GM18502 (cell line): ENCODE data around the gene PKN1.

Experiments used
- ATAC-seq: cut with Tn5 transposase; IDR thresholded peaks from one replicate; pipeline ENCODE4 v1.9.1; 2021; ENCODE audit warnings: mild to moderate bottlenecking; ENCODE audit not compliant: unreplicated experiment, poor library complexity

Gene PKN1

GRCh38 chr19:14507704-14508542 is 74.8 kb downstream of the PKN1 start:
- ATAC-seq, result no peak

DNA sequence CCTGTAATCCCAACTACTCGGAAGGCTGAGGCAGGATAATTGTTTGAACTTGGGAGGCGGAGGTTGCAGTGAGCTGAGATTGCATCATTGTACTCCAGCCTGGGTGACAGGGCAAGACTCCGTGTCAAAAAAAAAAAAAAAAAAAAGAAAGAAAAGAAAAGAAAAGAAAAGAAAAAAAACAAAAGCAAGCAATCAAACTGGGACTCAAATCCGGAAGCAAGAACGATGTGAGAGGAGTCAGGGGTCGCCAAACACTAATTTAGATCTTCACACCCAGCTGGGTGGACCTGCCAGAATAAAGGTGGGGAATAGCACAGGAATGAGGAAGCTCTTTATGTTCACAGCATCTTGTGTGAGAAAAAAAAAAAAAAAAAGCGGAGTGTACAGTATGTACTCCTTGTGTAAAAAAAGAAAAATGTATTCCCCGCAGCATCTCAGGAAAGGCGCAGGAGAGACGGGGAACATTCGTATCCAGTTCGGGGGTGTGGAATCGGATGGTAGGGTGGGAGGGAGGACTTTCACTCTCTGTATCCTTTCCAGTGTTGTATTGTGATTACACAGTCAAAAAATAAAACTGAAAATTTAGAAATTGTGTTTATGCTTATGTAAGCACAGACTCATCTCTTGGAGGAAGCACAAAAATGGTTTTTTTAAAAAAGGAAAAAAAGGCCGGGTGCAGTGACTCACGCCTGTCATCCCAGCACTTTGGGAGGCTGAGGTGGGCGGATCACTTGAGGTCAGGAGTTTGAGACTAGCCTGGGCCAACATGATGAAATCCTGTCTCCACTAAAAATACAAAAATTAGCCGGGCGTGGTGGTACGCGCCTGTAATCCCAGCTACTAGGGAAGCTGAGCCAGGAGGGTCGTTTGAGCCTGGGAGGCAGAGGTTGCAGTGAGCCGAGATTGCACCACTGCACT is 77.5 kb downstream of the PKN1 start:
- no peak for ATAC-seq

- no peak for ATAC-seq
These were observed 78.1 kb downstream of the PKN1 start for GRCh38 chr19:14511229-14511593.

DNA sequence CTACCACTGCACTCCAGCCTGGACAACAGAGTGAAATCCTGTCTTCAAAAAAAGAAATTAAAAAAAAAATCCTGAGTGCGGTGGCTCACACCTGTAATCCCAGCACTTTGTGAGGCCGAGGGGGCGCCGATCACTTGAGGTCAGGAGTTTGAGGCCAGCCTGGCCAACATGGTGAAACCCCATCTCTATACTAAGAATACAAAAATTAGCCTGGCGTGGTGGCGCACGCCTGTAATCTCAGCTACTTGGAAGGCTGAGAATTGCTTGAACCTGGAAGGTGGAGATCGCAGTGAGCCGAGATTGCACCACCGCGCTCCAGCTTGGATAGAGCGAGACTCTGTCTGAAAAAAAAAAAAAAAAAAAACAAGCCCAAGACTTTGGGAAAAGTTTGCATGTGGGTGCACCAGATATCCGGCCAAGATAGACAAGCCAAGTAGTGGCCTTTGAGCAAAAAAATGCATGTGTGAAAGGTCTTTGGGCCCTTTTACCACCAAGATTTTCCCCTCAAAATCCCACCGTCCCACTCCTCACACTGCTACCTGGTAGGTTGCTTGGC is 79.4 kb downstream of the PKN1 start:
- no peak for ATAC-seq

- ATAC-seq, result no peak
These were observed 81.2 kb downstream of the PKN1 start for GRCh38 chr19:14514215-14514863.

DNA sequence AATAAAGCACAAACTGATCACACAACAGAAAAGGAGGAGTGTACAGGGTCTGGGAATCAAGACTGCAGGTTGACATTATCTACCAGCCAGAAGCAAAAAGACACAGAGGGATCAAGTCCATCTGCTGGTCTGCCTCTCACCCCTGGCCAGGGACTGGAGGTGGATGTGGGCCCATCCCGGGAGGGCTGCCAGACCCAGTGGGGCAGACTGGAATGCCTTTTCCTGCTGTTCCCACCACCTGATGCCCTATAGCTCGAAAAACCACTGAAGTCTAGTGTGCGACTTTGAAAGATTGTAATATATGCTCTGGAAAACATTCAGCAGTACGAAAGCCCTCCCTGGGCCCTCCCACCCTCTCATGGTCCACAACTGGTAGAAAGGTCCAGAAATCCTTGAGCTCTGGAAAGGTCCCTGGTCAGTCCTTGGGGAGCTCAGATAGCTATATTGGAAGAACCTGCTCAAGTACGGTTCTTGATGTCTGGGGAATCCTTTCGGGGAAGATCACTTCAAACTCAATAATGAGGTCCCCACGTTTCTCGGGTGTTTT is 82.5 kb downstream of the PKN1 start:
- no peak for ATAC-seq

- ATAC-seq, result no peak
These were observed 83.0 kb downstream of the PKN1 start for GRCh38 chr19:14516048-14516534.

DNA sequence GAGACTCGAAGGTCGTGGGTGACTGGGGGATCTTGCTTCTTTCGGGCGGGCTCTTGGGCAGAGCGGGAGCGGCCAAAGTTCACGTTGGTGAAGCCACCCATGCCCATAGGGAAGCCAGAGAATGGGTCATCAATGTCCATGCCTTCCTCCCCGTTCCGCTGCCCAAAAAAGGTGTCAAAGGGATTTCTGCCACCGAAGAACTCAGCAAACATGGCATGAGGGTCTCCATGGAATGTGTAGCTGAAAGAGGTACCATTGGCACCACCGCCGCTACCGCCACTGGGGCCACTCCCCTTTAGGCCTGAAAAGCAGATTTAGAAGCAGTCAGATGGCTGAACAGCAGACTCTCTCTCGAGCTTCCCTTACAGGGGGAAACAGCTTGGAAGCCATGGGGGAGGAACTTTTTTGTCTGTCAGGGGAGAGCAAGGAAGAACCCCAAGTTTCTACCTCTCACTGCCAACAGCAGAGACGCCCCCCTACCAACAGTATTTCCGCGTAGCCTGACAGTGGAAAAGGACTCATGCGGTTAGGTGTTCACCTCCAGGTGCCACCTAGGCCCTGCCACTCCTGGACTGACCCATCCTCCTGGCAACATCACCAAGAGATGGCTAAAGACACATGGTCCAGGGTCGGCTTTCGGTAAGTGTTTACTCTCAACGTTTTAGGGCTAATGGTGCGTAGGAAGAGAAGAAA is 83.8 kb downstream of the PKN1 start:
- no peak for ATAC-seq

- ATAC-seq, result no peak
These were observed 84.3 kb downstream of the PKN1 start for GRCh38 chr19:14517446-14517839.

GRCh38 chr19:14517840-14518505 is 84.9 kb downstream of the PKN1 start, which contains the start of gene DNAJB1:
DNAJB1 (minus strand) TSS chr19:14518397; CDS start chr19:14518349, 48 bp downstream.
- peak; percentile 69 for ATAC-seq

DNA sequence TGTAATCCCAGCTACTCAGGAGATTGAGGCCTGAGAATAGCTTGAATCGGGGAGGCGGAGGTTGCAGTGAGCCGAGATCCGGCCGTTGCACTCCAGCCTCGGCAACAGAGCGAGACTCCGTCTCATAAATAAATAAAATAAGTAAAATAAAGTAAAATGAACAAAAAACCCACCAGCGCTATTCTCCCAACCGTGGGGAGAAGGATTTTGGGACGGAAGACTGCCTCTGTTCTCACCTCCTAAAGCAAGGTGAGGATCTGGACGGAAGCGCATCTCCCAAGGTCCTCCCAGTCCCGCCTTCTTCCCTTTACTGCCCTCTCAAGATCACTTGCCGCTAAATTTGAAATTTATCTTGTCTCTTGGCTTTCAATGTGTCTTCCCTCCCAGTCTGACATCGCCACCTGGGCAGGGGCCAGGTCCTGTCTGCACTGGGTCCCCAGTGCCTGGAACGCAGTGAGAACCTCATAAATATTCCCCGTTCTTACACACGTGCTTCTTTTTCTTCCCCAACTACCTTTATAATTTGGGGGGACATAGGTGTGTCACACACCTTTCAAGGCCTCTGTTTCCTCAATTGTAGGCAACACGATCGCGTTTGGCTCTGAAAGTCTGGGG is 86.2 kb downstream of the PKN1 start:
- no peak for ATAC-seq

DNA sequence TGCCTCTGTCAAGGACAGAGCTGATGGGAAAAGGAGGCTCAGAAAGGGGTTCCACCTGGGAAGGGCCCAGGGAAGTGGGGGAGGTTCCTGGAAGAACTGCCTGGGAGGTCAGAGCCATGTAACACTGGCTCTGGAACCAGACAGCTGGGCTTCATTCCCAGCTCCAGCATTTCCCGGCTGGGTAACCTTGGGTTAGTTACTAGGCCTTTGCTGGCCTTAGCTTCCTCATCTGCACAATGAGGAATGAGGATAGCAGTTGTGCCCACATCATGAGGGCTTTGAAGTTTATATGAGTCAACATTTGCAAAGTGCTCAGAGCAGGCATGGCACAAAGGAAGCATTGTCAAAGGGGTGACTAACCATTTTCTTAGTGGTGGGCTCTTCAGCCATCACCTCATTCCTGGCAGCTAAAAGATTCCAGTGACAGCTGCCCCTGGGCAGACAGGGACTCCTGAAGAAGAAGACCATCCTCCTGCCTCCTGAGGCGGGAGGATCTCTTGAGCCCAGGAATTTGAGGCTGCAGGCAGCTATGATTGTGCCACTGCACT is 86.8 kb downstream of the PKN1 start:
- no peak for ATAC-seq

GRCh38 chr19:14520543-14520942 is 87.4 kb downstream of the PKN1 start:
- no peak for ATAC-seq
